ENCODE data around the gene TIGD7. TPM values are rescaled to one million over a fixed set of nuclear protein-coding genes. Genes with fewer than 3 reads are reported as not detected.
A peak's percentile ranks its signal among the peaks of the same experiment; 100 is the strongest.

Gene TIGD7
- total and polyA plus RNA-seq, 2 of the 13 experiments (the other 11 are each of a cell fraction or from before 2014, with no cell fraction given), result not detected

DNA sequence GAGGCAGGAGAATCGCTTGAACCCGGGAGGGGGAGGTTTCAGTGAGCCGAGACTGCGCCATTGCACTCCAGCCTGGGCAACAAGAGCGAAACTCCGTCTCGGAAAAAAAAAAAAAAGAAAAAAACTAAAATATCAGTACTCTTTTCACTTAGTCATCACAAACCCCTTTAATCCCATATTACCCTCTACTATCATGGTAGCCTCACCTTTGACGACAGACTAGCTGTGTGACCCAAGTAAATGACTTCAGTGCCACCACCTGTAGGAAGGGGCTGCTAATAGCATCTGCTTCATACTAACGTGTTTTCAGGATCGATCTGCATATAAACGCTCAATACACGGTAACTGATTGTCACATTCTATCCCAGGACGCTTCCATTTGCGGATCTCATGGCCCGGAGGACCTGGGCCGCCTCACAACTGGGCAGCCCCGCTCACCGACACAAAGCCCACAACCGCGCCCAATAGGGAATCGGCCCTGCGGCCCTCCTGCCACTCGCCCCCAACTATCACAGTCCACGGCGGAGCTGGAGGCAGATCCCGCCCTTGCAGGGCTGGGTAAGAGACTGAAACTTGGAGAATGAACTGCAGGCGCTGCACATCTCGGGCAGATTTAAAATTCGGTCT lies 23.0 kb downstream of the TIGD7 start (continued):
- TF ChIP-seq, protein P1, sequence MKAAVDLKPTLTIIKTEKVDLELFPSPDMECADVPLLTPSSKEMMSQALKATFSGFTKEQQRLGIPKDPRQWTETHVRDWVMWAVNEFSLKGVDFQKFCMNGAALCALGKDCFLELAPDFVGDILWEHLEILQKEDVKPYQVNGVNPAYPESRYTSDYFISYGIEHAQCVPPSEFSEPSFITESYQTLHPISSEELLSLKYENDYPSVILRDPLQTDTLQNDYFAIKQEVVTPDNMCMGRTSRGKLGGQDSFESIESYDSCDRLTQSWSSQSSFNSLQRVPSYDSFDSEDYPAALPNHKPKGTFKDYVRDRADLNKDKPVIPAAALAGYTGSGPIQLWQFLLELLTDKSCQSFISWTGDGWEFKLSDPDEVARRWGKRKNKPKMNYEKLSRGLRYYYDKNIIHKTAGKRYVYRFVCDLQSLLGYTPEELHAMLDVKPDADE (CRISPR knock-in tag; IDR thresholded peaks at IDR 0.05), result 0 out of 2 replicates have a peak, but pooled peaks have one; percentile 21
- no peak for TF ChIP-seq ETV5 (CRISPR knock-in tag; IDR thresholded peaks at IDR 0.05; ENCODE audit: borderline replicate concordance)
- no peak for TF ChIP-seq TOPORS (CRISPR knock-in tag; IDR thresholded peaks at IDR 0.05)
- 0 out of 2 replicates have a peak, but pooled peaks have one; percentile 17 for TF ChIP-seq SIN3B (IDR thresholded peaks at IDR 0.05; ENCODE audit: low read length)
- no peak for TF ChIP-seq NR2C2 (CRISPR knock-in tag; IDR thresholded peaks at IDR 0.05; ENCODE audit: borderline replicate concordance)
- TF ChIP-seq, protein P2, sequence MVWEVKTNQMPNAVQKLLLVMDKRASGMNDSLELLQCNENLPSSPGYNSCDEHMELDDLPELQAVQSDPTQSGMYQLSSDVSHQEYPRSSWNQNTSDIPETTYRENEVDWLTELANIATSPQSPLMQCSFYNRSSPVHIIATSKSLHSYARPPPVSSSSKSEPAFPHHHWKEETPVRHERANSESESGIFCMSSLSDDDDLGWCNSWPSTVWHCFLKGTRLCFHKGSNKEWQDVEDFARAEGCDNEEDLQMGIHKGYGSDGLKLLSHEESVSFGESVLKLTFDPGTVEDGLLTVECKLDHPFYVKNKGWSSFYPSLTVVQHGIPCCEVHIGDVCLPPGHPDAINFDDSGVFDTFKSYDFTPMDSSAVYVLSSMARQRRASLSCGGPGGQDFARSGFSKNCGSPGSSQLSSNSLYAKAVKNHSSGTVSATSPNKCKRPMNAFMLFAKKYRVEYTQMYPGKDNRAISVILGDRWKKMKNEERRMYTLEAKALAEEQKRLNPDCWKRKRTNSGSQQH (CRISPR knock-in tag; IDR thresholded peaks at IDR 0.05; ENCODE audit: low read depth), result 0 out of 2 replicates have a peak, but pooled peaks have one; percentile 13
- TF ChIP-seq, protein P3, sequence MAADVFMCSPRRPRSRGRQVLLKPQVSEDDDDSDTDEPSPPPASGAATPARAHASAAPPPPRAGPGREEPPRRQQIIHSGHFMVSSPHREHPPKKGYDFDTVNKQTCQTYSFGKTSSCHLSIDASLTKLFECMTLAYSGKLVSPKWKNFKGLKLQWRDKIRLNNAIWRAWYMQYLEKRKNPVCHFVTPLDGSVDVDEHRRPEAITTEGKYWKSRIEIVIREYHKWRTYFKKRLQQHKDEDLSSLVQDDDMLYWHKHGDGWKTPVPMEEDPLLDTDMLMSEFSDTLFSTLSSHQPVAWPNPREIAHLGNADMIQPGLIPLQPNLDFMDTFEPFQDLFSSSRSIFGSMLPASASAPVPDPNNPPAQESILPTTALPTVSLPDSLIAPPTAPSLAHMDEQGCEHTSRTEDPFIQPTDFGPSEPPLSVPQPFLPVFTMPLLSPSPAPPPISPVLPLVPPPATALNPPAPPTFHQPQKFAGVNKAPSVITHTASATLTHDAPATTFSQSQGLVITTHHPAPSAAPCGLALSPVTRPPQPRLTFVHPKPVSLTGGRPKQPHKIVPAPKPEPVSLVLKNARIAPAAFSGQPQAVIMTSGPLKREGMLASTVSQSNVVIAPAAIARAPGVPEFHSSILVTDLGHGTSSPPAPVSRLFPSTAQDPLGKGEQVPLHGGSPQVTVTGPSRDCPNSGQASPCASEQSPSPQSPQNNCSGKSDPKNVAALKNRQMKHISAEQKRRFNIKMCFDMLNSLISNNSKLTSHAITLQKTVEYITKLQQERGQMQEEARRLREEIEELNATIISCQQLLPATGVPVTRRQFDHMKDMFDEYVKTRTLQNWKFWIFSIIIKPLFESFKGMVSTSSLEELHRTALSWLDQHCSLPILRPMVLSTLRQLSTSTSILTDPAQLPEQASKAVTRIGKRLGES (CRISPR knock-in tag; IDR thresholded peaks at IDR 0.05; ENCODE audit: borderline replicate concordance), result peak; percentile 55; the same call in 1 of the 2 replicates
- TF ChIP-seq, protein P4, sequence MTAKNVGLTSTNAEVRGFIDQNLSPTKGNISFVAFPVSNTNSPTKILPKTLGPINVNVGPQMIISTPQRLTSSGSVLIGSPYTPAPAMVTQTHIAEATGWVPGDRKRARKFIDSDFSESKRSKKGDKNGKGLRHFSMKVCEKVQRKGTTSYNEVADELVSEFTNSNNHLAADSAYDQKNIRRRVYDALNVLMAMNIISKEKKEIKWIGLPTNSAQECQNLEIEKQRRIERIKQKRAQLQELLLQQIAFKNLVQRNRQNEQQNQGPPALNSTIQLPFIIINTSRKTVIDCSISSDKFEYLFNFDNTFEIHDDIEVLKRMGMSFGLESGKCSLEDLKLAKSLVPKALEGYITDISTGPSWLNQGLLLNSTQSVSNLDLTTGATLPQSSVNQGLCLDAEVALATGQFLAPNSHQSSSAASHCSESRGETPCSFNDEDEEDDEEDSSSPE (CRISPR knock-in tag; IDR thresholded peaks at IDR 0.05), result no peak; the same call in 1 of the 2 replicates
- peak; percentile 63; the same call in 1 of the 2 replicates for TF ChIP-seq ZNF749 (CRISPR knock-in tag; IDR thresholded peaks at IDR 0.05; ENCODE audit: borderline replicate concordance)
- no peak for TF ChIP-seq CBX5 (CRISPR knock-in tag; IDR thresholded peaks at IDR 0.05; ENCODE audit: borderline replicate concordance)
- TF ChIP-seq MED8 (CRISPR knock-in tag; IDR thresholded peaks at IDR 0.05; ENCODE audit: insufficient replicate concordance), result peak; percentile 57
- 0 out of 2 replicates have a peak, but pooled peaks have one; percentile 19 for TF ChIP-seq ZBTB3 (CRISPR knock-in tag; IDR thresholded peaks at IDR 0.05; ENCODE audit: borderline replicate concordance, low read depth)
- peak; percentile 25 for TF ChIP-seq HNRNPLL (IDR thresholded peaks at IDR 0.05; ENCODE audit: low read depth, low read length, poor library complexity, severe bottlenecking)
- TF ChIP-seq ZNF33B (CRISPR knock-in tag; IDR thresholded peaks at IDR 0.05), result 0 out of 2 replicates have a peak, but pooled peaks have one; percentile 25
- TF ChIP-seq, protein P5, sequence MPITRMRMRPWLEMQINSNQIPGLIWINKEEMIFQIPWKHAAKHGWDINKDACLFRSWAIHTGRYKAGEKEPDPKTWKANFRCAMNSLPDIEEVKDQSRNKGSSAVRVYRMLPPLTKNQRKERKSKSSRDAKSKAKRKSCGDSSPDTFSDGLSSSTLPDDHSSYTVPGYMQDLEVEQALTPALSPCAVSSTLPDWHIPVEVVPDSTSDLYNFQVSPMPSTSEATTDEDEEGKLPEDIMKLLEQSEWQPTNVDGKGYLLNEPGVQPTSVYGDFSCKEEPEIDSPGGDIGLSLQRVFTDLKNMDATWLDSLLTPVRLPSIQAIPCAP (CRISPR knock-in tag; IDR thresholded peaks at IDR 0.05; ENCODE audit: low read depth), result no peak
- peak; percentile 3; the same call in 1 of the 2 replicates for TF ChIP-seq ISX (CRISPR knock-in tag; conservative IDR thresholded peaks at IDR 0.05)
- TF ChIP-seq, protein P6, sequence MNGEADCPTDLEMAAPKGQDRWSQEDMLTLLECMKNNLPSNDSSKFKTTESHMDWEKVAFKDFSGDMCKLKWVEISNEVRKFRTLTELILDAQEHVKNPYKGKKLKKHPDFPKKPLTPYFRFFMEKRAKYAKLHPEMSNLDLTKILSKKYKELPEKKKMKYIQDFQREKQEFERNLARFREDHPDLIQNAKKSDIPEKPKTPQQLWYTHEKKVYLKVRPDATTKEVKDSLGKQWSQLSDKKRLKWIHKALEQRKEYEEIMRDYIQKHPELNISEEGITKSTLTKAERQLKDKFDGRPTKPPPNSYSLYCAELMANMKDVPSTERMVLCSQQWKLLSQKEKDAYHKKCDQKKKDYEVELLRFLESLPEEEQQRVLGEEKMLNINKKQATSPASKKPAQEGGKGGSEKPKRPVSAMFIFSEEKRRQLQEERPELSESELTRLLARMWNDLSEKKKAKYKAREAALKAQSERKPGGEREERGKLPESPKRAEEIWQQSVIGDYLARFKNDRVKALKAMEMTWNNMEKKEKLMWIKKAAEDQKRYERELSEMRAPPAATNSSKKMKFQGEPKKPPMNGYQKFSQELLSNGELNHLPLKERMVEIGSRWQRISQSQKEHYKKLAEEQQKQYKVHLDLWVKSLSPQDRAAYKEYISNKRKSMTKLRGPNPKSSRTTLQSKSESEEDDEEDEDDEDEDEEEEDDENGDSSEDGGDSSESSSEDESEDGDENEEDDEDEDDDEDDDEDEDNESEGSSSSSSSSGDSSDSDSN (CRISPR knock-in tag; IDR thresholded peaks at IDR 0.05), result peak; percentile 81
- TF ChIP-seq ZNF33A (CRISPR knock-in tag; IDR thresholded peaks at IDR 0.05; ENCODE audit: borderline replicate concordance), result no peak

Measured in HepG2 (cell line).